Mucosa of rectum (tissue), 2 donors: ENCODE data around the gene MCCC1.

ENCODE experiments used
- H3K27ac ChIP-seq, 2 donors: one replicate each; pipeline ENCODE4 v1.7.0; 2013; ENCODE audit warnings: inconsistent platforms in 2 of 2, low read depth in 2 of 2, low read length in 2 of 2
- H3K27me3 ChIP-seq, 2 donors: one replicate each; pipeline ENCODE4 v1.7.0; 2013; ENCODE audit warnings: low read length in 2 of 2; ENCODE audit not compliant: control insufficient read depth in 2 of 2, insufficient read depth in 2 of 2
- H3K36me3 ChIP-seq, 2 donors: one replicate each; pipeline ENCODE4 v1.7.0; 2013; ENCODE audit warnings: low read length in 2 of 2; ENCODE audit not compliant: control insufficient read depth in 2 of 2, insufficient read depth in 2 of 2
- H3K4me1 ChIP-seq, 2 donors: one replicate each; pipeline ENCODE4 v1.7.0; 2013; ENCODE audit warnings: low read length in 2 of 2, mild to moderate bottlenecking in 1 of 2; ENCODE audit not compliant: control insufficient read depth in 2 of 2, insufficient read depth in 2 of 2
- H3K4me3 ChIP-seq, 2 donors: one replicate each; pipeline ENCODE4 v1.7.0; 2013; ENCODE audit warnings: low read length in 2 of 2
- H3K9ac ChIP-seq, 2 donors: one replicate each; pipeline ENCODE4 v1.7.0; 2013; ENCODE audit warnings: low read length in 2 of 2, low read depth in 1 of 2, mild to moderate bottlenecking in 1 of 2
- H3K9me3 ChIP-seq, 2 donors: one replicate each; pipeline ENCODE4 v1.7.0; 2013; ENCODE audit warnings: low read length in 2 of 2; ENCODE audit not compliant: control insufficient read depth in 2 of 2
- donor health status: healthy.
- donor health status: Normal muscosa, but diverticular disease.

MCCC1 gene

GRCh38 chr3:183028416-183028815 lies 70.9 kb downstream of the MCCC1 start:
- Histone ChIP-seq H3K9me3 (no peaks in the 10 kb centered on the region), H3K27me3 (no peaks in the 10 kb centered on the region), H3K4me3 (no peak overlapping the region), H3K9ac (no peak overlapping the region), H3K36me3 (peaks cover 14 to 27% of the 10 kb centered on the region in 2 donors), H3K27ac (no peak overlapping the region), H3K4me1 (no peaks in the 10 kb centered on the region)

DNA sequence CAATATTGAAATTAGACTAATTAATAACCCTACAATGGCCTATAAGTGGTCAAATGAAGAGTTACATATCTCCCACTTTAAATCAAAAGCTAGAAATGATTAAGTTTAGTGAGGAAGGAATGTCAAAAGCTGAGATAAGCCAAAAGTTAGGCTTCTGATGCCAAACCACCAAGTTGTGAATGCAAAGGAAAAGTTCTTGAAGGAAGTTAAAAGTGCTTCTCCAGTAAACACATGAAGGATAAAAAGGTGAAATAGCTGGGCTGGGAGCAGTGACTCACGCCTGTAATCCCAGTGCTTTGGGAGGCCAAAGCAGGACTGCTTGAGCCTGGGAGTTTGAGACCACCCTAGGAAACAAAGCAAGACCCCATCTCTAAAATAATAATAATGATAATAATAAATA lies 72.0 kb downstream of the MCCC1 start:
- peaks cover 0 to 5% of the 10 kb centered on the region in 2 donors for H3K4me1 ChIP-seq
- no peaks in the 10 kb centered on the region for H3K27me3 ChIP-seq
- H3K9me3 ChIP-seq: no peaks in the 10 kb centered on the region
- no peak overlapping the region for H3K9ac ChIP-seq
- H3K4me3 ChIP-seq: no peak overlapping the region
- H3K36me3 ChIP-seq: peaks cover 8 to 21% of the 10 kb centered on the region in 2 donors
- H3K27ac ChIP-seq: no peak overlapping the region

GRCh38 chr3:183022936-183023516 lies 76.3 kb downstream of the MCCC1 start:
- H3K27me3 ChIP-seq: no peaks in the 10 kb centered on the region
- H3K9ac ChIP-seq: no peak overlapping the region
- no peak overlapping the region for H3K4me3 ChIP-seq
- H3K27ac ChIP-seq: no peak overlapping the region
- H3K9me3 ChIP-seq: no peaks in the 10 kb centered on the region
- H3K36me3 ChIP-seq: peaks cover 13 to 35% of the 10 kb centered on the region in 2 donors
- peaks cover 0 to 5% of the 10 kb centered on the region in 2 donors for H3K4me1 ChIP-seq

GRCh38 chr3:183018421-183019192 lies 80.7 kb downstream of the MCCC1 start:
- Histone ChIP-seq H3K4me1 (peaks cover 0 to 5% of the 10 kb centered on the region in 2 donors), H3K36me3 (peaks cover 25 to 44% of the 10 kb centered on the region in 2 donors), H3K27me3 (no peaks in the 10 kb centered on the region), H3K4me3 (no peak overlapping the region), H3K9me3 (no peaks in the 10 kb centered on the region), H3K27ac (no peak overlapping the region), H3K9ac (no peak overlapping the region)

- Histone ChIP-seq H3K9me3 (no peaks in the 10 kb centered on the region), H3K4me1 (no peaks in the 10 kb centered on the region), H3K4me3 (no peak overlapping the region), H3K27ac (no peak overlapping the region), H3K9ac (no peak overlapping the region), H3K27me3 (no peaks in the 10 kb centered on the region), H3K36me3 (peaks cover 16 to 27% of the 10 kb centered on the region in 2 donors)
These were observed 84.1 kb downstream of the MCCC1 start for GRCh38 chr3:183015185-183015584.

DNA sequence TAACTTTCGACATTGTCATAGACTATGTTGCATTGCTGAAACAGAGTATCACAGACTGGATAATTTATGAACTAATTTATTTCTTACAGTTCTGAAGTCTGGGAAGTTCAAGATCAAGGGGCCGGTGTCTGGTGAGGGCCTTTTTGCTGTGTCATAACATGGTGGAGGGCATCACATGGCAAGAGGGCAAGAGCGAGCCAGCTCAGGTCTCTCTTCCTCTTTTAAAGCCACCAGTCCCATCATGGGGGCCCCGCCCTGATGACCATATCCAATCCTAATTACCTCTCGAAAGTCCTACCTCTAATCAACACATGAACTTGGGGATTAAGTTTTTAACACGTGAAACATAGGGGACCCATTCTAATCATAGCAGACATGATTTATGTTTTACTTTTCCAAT lies 85.4 kb downstream of the MCCC1 start:
- peaks cover 12 to 19% of the 10 kb centered on the region in 2 donors for H3K36me3 ChIP-seq
- no peaks in the 10 kb centered on the region for H3K4me1 ChIP-seq
- H3K4me3 ChIP-seq: no peak overlapping the region
- no peak overlapping the region for H3K27ac ChIP-seq
- H3K9me3 ChIP-seq: no peaks in the 10 kb centered on the region
- no peaks in the 10 kb centered on the region for H3K27me3 ChIP-seq
- no peak overlapping the region for H3K9ac ChIP-seq

GRCh38 chr3:183013074-183013473 lies 86.2 kb downstream of the MCCC1 start:
- Histone ChIP-seq H3K27ac (no peak overlapping the region), H3K9ac (no peak overlapping the region), H3K36me3 (peaks cover 12 to 15% of the 10 kb centered on the region in 2 donors), H3K4me1 (no peaks in the 10 kb centered on the region), H3K27me3 (no peaks in the 10 kb centered on the region), H3K4me3 (no peak overlapping the region), H3K9me3 (no peaks in the 10 kb centered on the region)

- H3K9me3 ChIP-seq: no peaks in the 10 kb centered on the region
- H3K27me3 ChIP-seq: no peaks in the 10 kb centered on the region
- H3K36me3 ChIP-seq: peaks cover under 1 to 2% of the 10 kb centered on the region in 2 donors
- H3K9ac ChIP-seq: no peak overlapping the region
- no peak overlapping the region for H3K4me3 ChIP-seq
- H3K4me1 ChIP-seq: no peaks in the 10 kb centered on the region
- no peak overlapping the region for H3K27ac ChIP-seq
These were observed 90.5 kb downstream of the MCCC1 start for GRCh38 chr3:183008800-183009199.

DNA sequence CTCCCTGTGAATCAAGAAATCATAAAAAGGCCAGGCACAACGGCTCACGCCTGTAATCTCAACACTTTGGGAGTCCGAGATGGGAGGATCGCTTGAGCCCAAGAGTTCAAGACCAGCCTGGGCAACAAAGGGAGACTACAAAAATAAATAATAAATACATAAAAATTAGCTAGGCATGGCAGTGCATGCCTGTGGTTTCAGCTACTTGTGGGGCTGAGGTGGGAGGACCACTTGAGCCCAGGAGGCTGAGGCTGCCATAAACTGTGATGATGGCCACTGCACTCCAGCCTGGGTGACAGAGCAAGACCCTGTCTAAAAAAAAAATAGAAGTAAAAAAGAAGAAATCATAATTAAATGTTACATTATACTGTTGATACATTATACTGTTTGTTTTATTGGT lies 91.0 kb downstream of the MCCC1 start:
- no peaks in the 10 kb centered on the region for H3K9me3 ChIP-seq
- no peak overlapping the region for H3K27ac ChIP-seq
- peaks cover 0 to 2% of the 10 kb centered on the region in 2 donors for H3K36me3 ChIP-seq
- H3K27me3 ChIP-seq: no peaks in the 10 kb centered on the region
- no peak overlapping the region for H3K4me3 ChIP-seq
- no peaks in the 10 kb centered on the region for H3K4me1 ChIP-seq
- H3K9ac ChIP-seq: no peak overlapping the region

- no peak overlapping the region for H3K4me3 ChIP-seq
- H3K9me3 ChIP-seq: no peaks in the 10 kb centered on the region
- no peaks in the 10 kb centered on the region for H3K4me1 ChIP-seq
- H3K36me3 ChIP-seq: peaks cover 0 to 2% of the 10 kb centered on the region in 2 donors
- no peaks in the 10 kb centered on the region for H3K27me3 ChIP-seq
- no peak overlapping the region for H3K27ac ChIP-seq
- H3K9ac ChIP-seq: no peak overlapping the region
These were observed 92.8 kb downstream of the MCCC1 start for GRCh38 chr3:183006396-183007002.
